HepG2 (cell line): ENCODE data around the gene MCC. TPM values are rescaled to one million over a fixed set of nuclear protein-coding genes. Genes with fewer than 3 reads are reported as not detected.
A peak's percentile ranks its signal among the peaks of the same experiment; 100 is the strongest.

Experiments used
- ARID5B ChIP-seq: IDR thresholded peaks from 2 replicates; pipeline ENCODE4 v1.4.0; 2020; ENCODE audit warnings: mild to moderate bottlenecking, missing genetic modification reagents
- ARNT2 ChIP-seq: sonication (generic); formaldehyde crosslinking; IDR thresholded peaks from 2 replicates; pipeline ENCODE4 v1.8.0; 2022; ENCODE audit warnings: mild to moderate bottlenecking, low read depth, missing genetic modification reagents, moderate library complexity
- BORCS8-MEF2B ChIP-seq: sonication (generic); formaldehyde crosslinking; IDR thresholded peaks from 2 replicates; pipeline ENCODE4 v1.8.0; 2022; ENCODE audit warnings: mild to moderate bottlenecking, missing genetic modification reagents
- CCDC6 ChIP-seq: sonication (generic); formaldehyde crosslinking; IDR thresholded peaks from 2 replicates; pipeline ENCODE4 v1.8.1; 2022; ENCODE audit warnings: mild to moderate bottlenecking, missing genetic modification reagents, moderate library complexity
- CREM ChIP-seq, 2 experiments: sonication (generic) in 1 of 2; formaldehyde crosslinking in 1 of 2; IDR thresholded peaks; 2 replicates each; pipeline versions ENCODE4 v1.4.0 to v1.6.1; 2016 to 2020; ENCODE audit warnings: antibody characterized with exemption in 1 of 2, mild to moderate bottlenecking in 1 of 2, missing genetic modification reagents in 1 of 2
- FOXK2 ChIP-seq: fragments of 450-650 bp; IDR thresholded peaks from 2 replicates; pipeline ENCODE4 v1.6.1; 2016
- GATA4 ChIP-seq: sonication (generic); IDR thresholded peaks from 2 replicates; pipeline ENCODE4 v1.6.1; 2016; ENCODE audit warnings: antibody characterized with exemption, low read depth, borderline replicate concordance
- MYPOP ChIP-seq: sonication (generic); formaldehyde crosslinking; IDR thresholded peaks from 2 replicates; pipeline ENCODE4 v1.8.1; 2023; ENCODE audit warnings: mild to moderate bottlenecking, moderate library complexity, missing genetic modification reagents
- NR2F2 ChIP-seq: IDR thresholded peaks from 2 replicates; pipeline ENCODE4 v1.6.1; 2012; ENCODE audit warnings: low read depth, inconsistent platforms, borderline replicate concordance
- PHF20 ChIP-seq: sonication (generic); formaldehyde crosslinking; IDR thresholded peaks from 2 replicates; pipeline ENCODE4 v1.5.0; 2020; ENCODE audit warnings: mild to moderate bottlenecking, missing genetic modification reagents
- POGZ ChIP-seq: sonication (generic); formaldehyde crosslinking; IDR thresholded peaks from 2 replicates; pipeline ENCODE4 v1.4.0; 2020; ENCODE audit warnings: mild to moderate bottlenecking, missing genetic modification reagents
- SNAI1 ChIP-seq: sonication (generic); formaldehyde crosslinking; IDR thresholded peaks from 2 replicates; pipeline ENCODE4 v1.5.0; 2020; ENCODE audit warnings: mild to moderate bottlenecking, missing genetic modification reagents, borderline replicate concordance
- ZBTB7B ChIP-seq: sonication (generic); formaldehyde crosslinking; IDR thresholded peaks from 2 replicates; pipeline ENCODE4 v1.4.0; 2020; ENCODE audit warnings: missing genetic modification reagents
- ZFX ChIP-seq: sonication (generic); formaldehyde crosslinking; IDR thresholded peaks from 2 replicates; pipeline ENCODE4 v1.4.0; 2020; ENCODE audit warnings: mild to moderate bottlenecking, low read depth, missing genetic modification reagents, moderate library complexity
- ZMYM4 ChIP-seq: sonication (generic); formaldehyde crosslinking; IDR thresholded peaks from 2 replicates; pipeline ENCODE4 v1.8.1; 2023; ENCODE audit warnings: mild to moderate bottlenecking, missing genetic modification reagents
- ZNF333 ChIP-seq: sonication (generic); formaldehyde crosslinking; IDR thresholded peaks from 2 replicates; pipeline ENCODE4 v1.4.0; 2020; ENCODE audit warnings: mild to moderate bottlenecking, missing genetic modification reagents, borderline replicate concordance
- ZNF362 ChIP-seq: sonication (generic); formaldehyde crosslinking; IDR thresholded peaks from 2 replicates; pipeline ENCODE4 v1.4.0; 2020; ENCODE audit warnings: missing genetic modification reagents, mild to moderate bottlenecking, borderline replicate concordance
- ZNF670 ChIP-seq: sonication (generic); formaldehyde crosslinking; IDR thresholded peaks from 2 replicates; pipeline ENCODE4 v1.8.0; 2022; ENCODE audit warnings: mild to moderate bottlenecking, missing genetic modification reagents, borderline replicate concordance
- ZNF784 ChIP-seq: sonication (generic); formaldehyde crosslinking; IDR thresholded peaks from 2 replicates; pipeline ENCODE4 v1.5.1; 2020; ENCODE audit warnings: missing genetic modification reagents, mild to moderate bottlenecking, borderline replicate concordance
- ZNF839 ChIP-seq: sonication (generic); formaldehyde crosslinking; IDR thresholded peaks from 2 replicates; pipeline ENCODE4 v1.4.0; 2020; ENCODE audit warnings: missing genetic modification reagents, mild to moderate bottlenecking, borderline replicate concordance
- polyA plus RNA-seq, 8 experiments: library from polyadenylated mRNA; depleted of rRNA in 3 of 8; stranded (reverse) in 7 of 8; unstranded in 1 of 8; fragments of >200 nt; fragmentation: Illumina TruSeq in 4 of 8; extraction: Trizol in 4 of 8; gene quantifications; 2 replicates each; pipeline versions ENCODE4 v1.2.1 to v1.2.3, GENCODE V29; 2011 to 2016; ENCODE audit warnings: low read depth in 4 of 8, missing spikeins in 1 of 8, mixed read lengths in 1 of 8; ENCODE audit not compliant: insufficient read depth in 1 of 8
- total RNA-seq, 5 experiments: library from RNA; depleted of rRNA; stranded (reverse); fragments of >200 nt; fragmentation: Illumina TruSeq; extraction: Trizol; gene quantifications; 2 replicates each; pipeline ENCODE4 v1.2.3, GENCODE V29; 2016; ENCODE audit warnings: low read depth in 1 of 5

The MCC gene
- total and polyA plus RNA-seq, 2 of the 13 experiments (the other 11 are each of a cell fraction or from before 2014, with no cell fraction given): 0.55 to 2.4 TPM

- peak; percentile 19 for TF ChIP-seq ARID5B (CRISPR knock-in tag)
- peak; percentile 18; the same call in 1 of the 2 replicates for TF ChIP-seq GATA4
- peak; percentile 41 for TF ChIP-seq BORCS8-MEF2B
- TF ChIP-seq ZNF670 (CRISPR knock-in tag): peak; percentile 54; the same call in 1 of the 2 replicates
- TF ChIP-seq SNAI1 (CRISPR knock-in tag): 0 out of 2 replicates have a peak, but pooled peaks have one; percentile 67
- TF ChIP-seq FOXK2: no peak
- TF ChIP-seq POGZ: peak; percentile 90
- peak; percentile 50; the same call in 1 of the 2 replicates for TF ChIP-seq CREM (IDR thresholded peaks at IDR 0.05)
- no peak for TF ChIP-seq CREM (CRISPR knock-in tag; IDR thresholded peaks at IDR 0.05)
- TF ChIP-seq CCDC6: peak; percentile 91; the same call in 1 of the 2 replicates
- TF ChIP-seq ZFX (CRISPR knock-in tag): peak; percentile 77
- peak; percentile 64 for TF ChIP-seq MYPOP (CRISPR knock-in tag)
- 0 out of 2 replicates have a peak, but pooled peaks have one; percentile 37 for TF ChIP-seq ZNF333
- peak; percentile 66; the same call in 1 of the 2 replicates for TF ChIP-seq PHF20 (CRISPR knock-in tag)
- TF ChIP-seq ZNF362 (CRISPR knock-in tag): no peak
- peak; percentile 88 for TF ChIP-seq ARNT2 (CRISPR knock-in tag)
- TF ChIP-seq ZBTB7B (CRISPR knock-in tag): peak; percentile 98
- no peak; the same call in 1 of the 2 replicates for TF ChIP-seq NR2F2
- TF ChIP-seq ZNF839: peak; percentile 32; the same call in 1 of the 2 replicates
- peak; percentile 82 for TF ChIP-seq ZNF784 (CRISPR knock-in tag)
- peak; percentile 95 for TF ChIP-seq ZMYM4 (CRISPR knock-in tag)
Observed at GRCh38 chr5:112976432-112977309, 511.6 kb downstream of the MCC start, which contains the start of gene DCP2 (continued).
